NCI-H526 treated with DMSO at 0.1 percent for 48 hours (cell line): Measurements from ENCODE around the gene SLC25A52.
"Not testable (repeated sequence)": the region's sequence is repeated elsewhere in the genome, so short reads cannot be mapped to it uniquely, and the experiment has no call there.

Source experiments
- DNase-seq: peaks from one replicate; lab custom pipeline; 2025; lab: John Stamatoyannopoulos, UW

The SLC25A52 gene

GRCh38 chr18:31740180-31740579 is 20.5 kb downstream of the SLC25A52 start:
- peak; percentile 87 for DNase-seq

DNA sequence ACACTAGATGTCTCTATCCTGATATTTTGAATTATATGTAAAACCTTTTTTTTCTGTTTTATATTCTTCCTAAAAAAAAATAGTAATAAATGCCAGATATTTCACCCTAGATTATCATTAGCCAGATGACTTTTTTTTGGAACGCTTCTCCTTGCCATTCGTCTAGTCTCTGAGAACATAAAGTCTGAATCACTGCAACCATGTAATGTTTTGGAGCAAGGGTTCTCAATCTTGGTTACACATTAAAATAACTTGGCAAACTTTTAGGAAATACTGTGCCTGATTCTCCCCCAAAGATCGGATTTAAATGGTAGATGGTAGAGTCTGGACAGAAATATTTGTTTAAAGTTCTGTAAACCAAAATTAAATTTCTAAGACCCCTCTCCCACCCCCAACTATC is 21.0 kb downstream of the SLC25A52 start:
- DNase-seq: no peak

- no peak for DNase-seq
Observed at GRCh38 chr18:31738460-31739407, 21.9 kb downstream of the SLC25A52 start.

DNA sequence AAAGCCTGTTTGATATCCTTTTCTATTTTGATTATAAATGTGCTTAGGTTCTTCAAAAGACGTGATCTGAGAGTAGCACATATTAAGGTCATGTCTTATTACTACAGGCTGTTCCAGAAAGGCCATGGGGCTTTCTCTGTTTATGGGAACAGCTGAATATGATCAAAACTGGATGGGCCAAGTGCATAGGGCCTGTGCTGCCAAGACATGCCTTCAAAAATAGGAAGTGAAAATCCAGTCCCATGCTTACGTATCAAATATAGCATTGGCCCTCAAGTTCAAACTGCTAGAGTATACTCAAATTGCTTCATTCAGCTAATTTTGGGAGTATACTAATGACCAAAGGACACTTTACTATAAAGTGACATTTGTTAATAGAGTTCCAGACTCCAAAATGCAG is 24.1 kb downstream of the SLC25A52 start:
- DNase-seq: no peak

DNA sequence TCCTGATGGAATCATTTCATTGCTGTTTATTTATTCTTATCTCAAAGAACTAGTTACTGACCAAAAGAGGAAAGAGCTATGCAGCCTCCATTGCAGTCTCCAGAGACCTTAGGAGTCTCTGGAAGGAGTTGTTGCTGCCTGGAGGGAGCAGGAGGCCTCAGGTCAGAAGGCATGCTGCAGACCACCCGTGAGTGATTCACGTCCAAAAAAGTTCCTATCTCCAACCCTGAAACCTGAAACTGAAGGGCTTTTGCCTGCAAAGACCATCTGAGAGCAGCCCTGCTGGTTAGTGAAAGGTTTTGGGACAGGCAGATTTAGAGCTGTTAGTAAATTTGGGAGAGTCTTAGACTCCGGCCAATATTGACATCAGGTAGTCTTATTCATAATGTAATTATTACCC is 29.1 kb downstream of the SLC25A52 start:
- no peak for DNase-seq

GRCh38 chr18:31729196-31729595 is 31.5 kb downstream of the SLC25A52 start:
- not testable (repeated sequence) for DNase-seq

DNA sequence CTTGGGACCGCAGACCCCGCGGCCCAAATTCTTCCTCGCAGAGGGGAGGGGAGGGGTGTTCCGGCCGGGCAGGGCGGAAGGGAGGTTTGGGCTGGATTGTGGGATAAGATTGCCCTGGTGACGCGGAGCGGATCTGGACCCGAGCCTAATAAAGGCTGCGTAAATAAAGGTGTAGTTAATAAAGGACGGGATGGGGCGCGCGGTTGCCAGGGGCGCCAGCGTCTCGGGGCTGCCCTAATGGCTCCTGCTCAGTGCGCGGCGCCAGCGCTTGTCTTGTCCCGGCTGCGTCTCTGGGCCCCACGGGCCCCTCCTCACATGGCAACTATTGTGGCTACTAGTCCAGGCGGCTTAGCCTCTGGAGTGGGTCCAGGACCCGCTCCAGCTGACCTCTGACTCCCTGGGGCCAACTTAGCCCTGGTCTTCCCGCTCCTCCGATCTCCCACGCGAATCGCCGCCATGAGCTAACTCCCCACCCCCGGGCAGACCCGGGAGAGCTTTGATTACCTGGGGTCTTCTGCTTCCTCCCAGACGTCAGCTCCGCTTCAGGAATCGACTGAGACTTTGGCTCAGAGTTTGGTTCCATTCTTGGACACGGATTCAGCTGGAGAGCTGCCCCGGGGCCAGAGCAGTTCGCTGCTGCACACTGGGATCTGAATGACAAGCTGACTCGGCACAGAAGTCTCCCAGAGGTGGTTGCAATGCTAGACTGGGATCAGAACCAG is 36.5 kb downstream of the SLC25A52 start:
- DNase-seq: no peak

GRCh38 chr18:31723639-31723989 is 37.1 kb downstream of the SLC25A52 start:
- DNase-seq: no peak

- DNase-seq: peak; percentile 54
Observed at GRCh38 chr18:31722369-31722957, 38.2 kb downstream of the SLC25A52 start.

- no peak for DNase-seq
Observed at GRCh38 chr18:31721601-31722000, 39.1 kb downstream of the SLC25A52 start.

DNA sequence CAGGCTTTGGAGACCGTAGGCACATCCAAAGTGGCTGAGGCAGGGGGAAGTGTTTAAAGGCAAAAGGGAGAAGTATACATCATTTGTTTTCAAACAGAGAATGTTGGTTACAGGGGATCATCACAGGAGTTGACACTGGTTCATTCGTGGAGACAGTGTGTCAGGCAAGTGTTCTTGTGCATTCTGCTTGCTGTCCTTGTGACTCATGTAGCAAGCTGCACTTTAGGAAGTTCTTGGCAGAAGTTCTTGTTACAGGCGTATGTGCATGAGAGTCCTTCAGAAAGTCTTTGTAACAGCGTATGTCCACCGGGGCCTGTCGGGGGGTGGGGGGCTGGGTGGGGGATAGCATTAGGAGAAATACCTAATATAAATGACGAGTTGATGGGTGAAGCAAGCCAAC is 39.8 kb downstream of the SLC25A52 start:
- DNase-seq: no peak

GRCh38 chr18:31719363-31720006 is 41.2 kb downstream of the SLC25A52 start:
- DNase-seq: no peak

DNA sequence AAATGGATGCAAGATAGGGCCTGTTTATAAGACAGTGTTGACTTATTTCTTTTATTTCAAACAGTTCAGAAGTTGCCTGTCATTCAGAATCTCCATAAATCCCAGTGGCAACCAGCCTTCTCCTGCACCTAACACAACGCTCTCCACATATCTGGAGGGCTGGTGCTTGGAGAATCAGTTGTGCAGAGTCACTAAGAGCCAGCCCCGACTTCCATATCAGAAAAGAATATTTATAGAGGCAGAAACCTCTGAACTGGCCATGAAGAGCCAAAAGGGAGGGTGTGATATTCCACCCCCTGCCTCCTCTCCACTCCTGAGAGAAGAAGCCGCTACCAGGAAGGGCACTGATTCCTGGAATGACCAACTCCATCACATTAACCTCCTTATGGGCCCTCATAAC is 42.3 kb downstream of the SLC25A52 start:
- no peak for DNase-seq

GRCh38 chr18:31716362-31716761 is 44.3 kb downstream of the SLC25A52 start:
- no peak for DNase-seq

- no peak for DNase-seq
Observed at GRCh38 chr18:31711365-31712172, 49.1 kb downstream of the SLC25A52 start.

- no peak for DNase-seq
Observed at GRCh38 chr18:31710826-31711225, 49.9 kb downstream of the SLC25A52 start.
